Cardiac fibroblast (primary cell): ENCODE measurements around the gene PGAP2.
"Not testable (repeated sequence)": the region's sequence is repeated elsewhere in the genome, so short reads cannot be mapped to it uniquely, and the experiment has no call there.

ENCODE experiments used
- DNase-seq, 2 donors: peaks; one replicate each; pipeline versions ENCODE4 v3.0.0 to v3.0.0-alpha.2; 2010; ENCODE audit warnings: low read depth in 2 of 2
- H3K4me3 ChIP-seq, 2 donors: replicated peaks in 1 of 2; 1 replicate in 1 of 2; 2 replicates in 1 of 2; pipeline ENCODE4 v1.5.1; 2011; ENCODE audit warnings: low read depth in 2 of 2, low read length in 2 of 2, mild to moderate bottlenecking in 2 of 2, moderate library complexity in 1 of 2
- CTCF ChIP-seq: IDR thresholded peaks from one replicate; pipeline ENCODE4 v1.5.1; 2011; ENCODE audit warnings: low read depth, mild to moderate bottlenecking, low read length, inconsistent platforms

PGAP2 gene

GRCh38 chr11:3782963-3783362 lies 25.4 kb upstream of the PGAP2 start:
- no peak for DNase-seq
- H3K4me3 ChIP-seq, result no peak overlapping the region
- no peak for TF ChIP-seq CTCF

- TF ChIP-seq CTCF, result no peak
Observed at GRCh38 chr11:3783611-3784010, 24.7 kb upstream of the PGAP2 start.

GRCh38 chr11:3786781-3787428 lies 21.5 kb upstream of the PGAP2 start:
- no peak for TF ChIP-seq CTCF
- DNase-seq, result peak; percentile 30 to 31
- no peak overlapping the region for H3K4me3 ChIP-seq

More at GRCh38 chr11:3783611-3784010, 24.7 kb upstream of the PGAP2 start:
- H3K4me3 ChIP-seq, result no peak overlapping the region
- DNase-seq, result no peak

GRCh38 chr11:3794387-3794786 lies 14.0 kb upstream of the PGAP2 start:
- not testable (repeated sequence) for H3K4me3 ChIP-seq

GRCh38 chr11:3795131-3796001 lies 13.0 kb upstream of the PGAP2 start:
- no peak for DNase-seq
- TF ChIP-seq CTCF, result no peak
- H3K4me3 ChIP-seq, result peak overlapping the region in 1 of 2 donors; percentile 76

More at GRCh38 chr11:3794387-3794786, 14.0 kb upstream of the PGAP2 start:
- DNase-seq, result not testable (repeated sequence)

GRCh38 chr11:3796002-3796311 lies 12.4 kb upstream of the PGAP2 start:
- DNase-seq, result no peak
- TF ChIP-seq CTCF, result no peak
- peak overlapping the region; percentile 76 to 91 for H3K4me3 ChIP-seq

GRCh38 chr11:3796346-3796745 lies 12.0 kb upstream of the PGAP2 start:
- no peak for TF ChIP-seq CTCF
- peak overlapping the region; percentile 76 to 91 for H3K4me3 ChIP-seq
- DNase-seq, result no peak
